ENCODE results near the gene MLYCD.
A peak's percentile ranks its signal among the peaks of the same experiment; 100 is the strongest.

GRCh38 chr16:83952940-83953795 lies 54.3 kb downstream of the MLYCD start, which contains the start of gene OSGIN1:
- TF ChIP-seq EP300 (IDR thresholded peaks at IDR 0.05; ENCODE audit: low read depth) (no peak), CTCF (IDR thresholded peaks at IDR 0.05) (no peak), POLR2A (IDR thresholded peaks at IDR 0.05) (peak; percentile 98)
